ELR (cell line): ENCODE results near the gene FNDC11.
A peak's percentile ranks its signal among the peaks of the same experiment; 100 is the strongest.

Experiments used
- DNase-seq: peaks from one replicate; pipeline ENCODE4 v3.0.0-alpha.2; 2015; ENCODE audit warnings: low read depth

Gene FNDC11

GRCh38 chr20:63525185-63525584 is 28.8 kb upstream of the FNDC11 start:
- no peak for DNase-seq

GRCh38 chr20:63525971-63526370 is 28.0 kb upstream of the FNDC11 start:
- no peak for DNase-seq

- no peak for DNase-seq
Observed at GRCh38 chr20:63527184-63527583, 26.8 kb upstream of the FNDC11 start.

GRCh38 chr20:63529180-63529860 is 24.6 kb upstream of the FNDC11 start:
- no peak for DNase-seq

GRCh38 chr20:63529861-63530787 is 23.8 kb upstream of the FNDC11 start:
- no peak for DNase-seq

- no peak for DNase-seq
Observed at GRCh38 chr20:63530788-63531160, 23.2 kb upstream of the FNDC11 start.

GRCh38 chr20:63531686-63532448 is 22.1 kb upstream of the FNDC11 start:
- DNase-seq: no peak

- no peak for DNase-seq
Observed at GRCh38 chr20:63532449-63532971, 21.4 kb upstream of the FNDC11 start.

- DNase-seq: no peak
Observed at GRCh38 chr20:63533388-63533787, 20.6 kb upstream of the FNDC11 start.

GRCh38 chr20:63533871-63534393 is 20.0 kb upstream of the FNDC11 start:
- DNase-seq: no peak

- DNase-seq: no peak
Observed at GRCh38 chr20:63534427-63534830, 19.5 kb upstream of the FNDC11 start.

GRCh38 chr20:63534831-63535651 is 18.9 kb upstream of the FNDC11 start:
- no peak for DNase-seq

GRCh38 chr20:63536241-63536977 is 17.6 kb upstream of the FNDC11 start:
- peak; percentile 60 for DNase-seq

- no peak for DNase-seq
Observed at GRCh38 chr20:63536997-63537524, 16.9 kb upstream of the FNDC11 start, which contains the start of gene PTK6. Gene PTK6 (minus strand): TSS chr20:63537376. CDS start chr20:63537314, 62 bp downstream.

GRCh38 chr20:63537525-63538203 is 16.3 kb upstream of the FNDC11 start:
- DNase-seq: peak; percentile 97

GRCh38 chr20:63538204-63539091 is 15.5 kb upstream of the FNDC11 start:
- DNase-seq: peak; percentile 74

GRCh38 chr20:63539092-63539430 is 14.9 kb upstream of the FNDC11 start:
- DNase-seq: no peak
